Measurements from ENCODE around the gene PARK7.

PARK7 gene

DNA sequence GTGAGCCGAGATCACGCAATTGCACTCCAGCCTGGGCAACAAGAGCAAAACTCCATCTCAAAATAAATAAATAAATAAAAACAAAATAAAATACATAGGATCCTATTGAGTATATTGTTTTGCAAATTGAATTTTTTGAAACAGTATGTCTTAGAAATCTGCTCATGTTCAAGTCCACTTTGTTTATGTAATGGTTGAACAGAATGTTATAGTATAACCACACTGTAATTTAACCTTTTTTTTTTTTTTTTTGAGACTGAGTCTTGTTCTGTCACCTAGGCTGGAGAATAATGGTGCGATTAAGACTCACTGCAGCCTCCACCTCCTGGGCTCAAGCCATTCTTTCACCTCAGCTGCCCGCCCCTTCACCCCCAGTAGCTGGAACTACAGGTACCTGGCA, 31.4 kb downstream of the PARK7 start:
- no peak overlapping the region for H3K27ac ChIP-seq (ENCODE audit: low read depth, low read length, poor library complexity, severe bottlenecking)
- no peak overlapping the region for H3K4me3 ChIP-seq (ENCODE audit: low read depth, low read length, poor library complexity, severe bottlenecking)
- H3K4me2 ChIP-seq (ENCODE audit: low read length) = no peak overlapping the region
- no peaks in the 10 kb centered on the region for H3K9me2 ChIP-seq (ENCODE audit: low read depth, low read length)
- H3K27me3 ChIP-seq (ENCODE audit: insufficient read depth, low read length) = no peaks in the 10 kb centered on the region
- H3K36me3 ChIP-seq (ENCODE audit: insufficient read depth, low read length) = no peaks in the 10 kb centered on the region; the same call in 1 of the 2 replicates
- no peaks in the 10 kb centered on the region for H3K9me3 ChIP-seq (ENCODE audit: low read length)
- H3K4me1 ChIP-seq (ENCODE audit: insufficient read depth, low read length, severe bottlenecking) = no peaks in the 10 kb centered on the region
- no peaks in the 10 kb centered on the region for H3F3A ChIP-seq (ENCODE audit: insufficient read depth, low read length)
- TF ChIP-seq EZH2 (IDR thresholded peaks at IDR 0.05; ENCODE audit: borderline replicate concordance, low read length) = no peak
- TF ChIP-seq, protein P1, sequence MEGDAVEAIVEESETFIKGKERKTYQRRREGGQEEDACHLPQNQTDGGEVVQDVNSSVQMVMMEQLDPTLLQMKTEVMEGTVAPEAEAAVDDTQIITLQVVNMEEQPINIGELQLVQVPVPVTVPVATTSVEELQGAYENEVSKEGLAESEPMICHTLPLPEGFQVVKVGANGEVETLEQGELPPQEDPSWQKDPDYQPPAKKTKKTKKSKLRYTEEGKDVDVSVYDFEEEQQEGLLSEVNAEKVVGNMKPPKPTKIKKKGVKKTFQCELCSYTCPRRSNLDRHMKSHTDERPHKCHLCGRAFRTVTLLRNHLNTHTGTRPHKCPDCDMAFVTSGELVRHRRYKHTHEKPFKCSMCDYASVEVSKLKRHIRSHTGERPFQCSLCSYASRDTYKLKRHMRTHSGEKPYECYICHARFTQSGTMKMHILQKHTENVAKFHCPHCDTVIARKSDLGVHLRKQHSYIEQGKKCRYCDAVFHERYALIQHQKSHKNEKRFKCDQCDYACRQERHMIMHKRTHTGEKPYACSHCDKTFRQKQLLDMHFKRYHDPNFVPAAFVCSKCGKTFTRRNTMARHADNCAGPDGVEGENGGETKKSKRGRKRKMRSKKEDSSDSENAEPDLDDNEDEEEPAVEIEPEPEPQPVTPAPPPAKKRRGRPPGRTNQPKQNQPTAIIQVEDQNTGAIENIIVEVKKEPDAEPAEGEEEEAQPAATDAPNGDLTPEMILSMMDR (IDR thresholded peaks at IDR 0.05; ENCODE audit: low read length) = no peak
- no peaks in the 10 kb centered on the region for H4K20me1 ChIP-seq (ENCODE audit: insufficient read depth, low read length)
- no peaks in the 10 kb centered on the region for H3K79me2 ChIP-seq (ENCODE audit: insufficient read depth, low read length)
- H3K9ac ChIP-seq (ENCODE audit: low read length) = no peak overlapping the region
- H2AFZ ChIP-seq (ENCODE audit: low read length) = no peak overlapping the region

DNA sequence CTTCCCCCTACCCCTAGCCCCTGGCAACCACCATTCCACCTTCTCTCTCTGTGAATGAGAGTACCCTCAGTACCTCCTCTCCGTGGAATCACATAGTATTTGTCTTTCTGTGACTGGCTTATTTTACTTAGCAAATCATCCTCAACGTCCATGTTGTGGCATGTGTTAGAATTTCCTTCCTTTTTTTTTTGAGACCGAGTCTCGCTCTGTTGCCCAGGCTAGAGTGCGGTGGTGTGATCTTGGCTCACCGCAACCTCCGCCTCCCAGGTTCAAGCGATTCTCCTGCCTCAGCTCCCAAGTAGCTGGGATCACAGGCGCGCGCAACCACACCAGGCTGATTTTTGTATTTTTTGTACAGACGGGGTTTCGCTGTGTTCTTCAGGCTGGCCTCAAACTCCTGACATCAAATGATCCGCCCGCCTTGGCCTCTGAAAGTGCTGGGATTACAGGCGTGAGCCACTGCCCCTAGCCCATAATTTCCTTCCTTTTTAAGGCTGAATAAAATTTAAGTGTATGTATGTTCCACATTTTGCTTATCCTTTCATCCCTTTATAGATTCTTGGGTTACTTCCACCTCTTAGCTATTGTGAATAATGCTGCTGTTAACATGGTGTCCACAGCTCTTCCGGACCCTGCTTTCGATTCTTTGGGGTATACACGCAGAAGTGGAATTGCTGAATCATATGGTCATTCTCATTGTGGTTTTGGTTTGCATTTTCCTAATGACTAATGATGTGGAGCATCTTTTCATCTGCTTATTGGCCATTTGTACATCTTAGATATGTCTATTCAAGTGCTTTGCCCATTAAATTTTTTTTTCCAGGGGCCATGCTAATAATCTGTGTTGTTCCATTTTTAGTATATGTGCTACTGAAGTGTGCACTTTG, 32.3 kb downstream of the PARK7 start:
- Histone ChIP-seq H3K4me2 (ENCODE audit: low read length) (no peak overlapping the region), H3K79me2 (ENCODE audit: insufficient read depth, low read length) (no peaks in the 10 kb centered on the region), H3K36me3 (ENCODE audit: insufficient read depth, low read length) (no peaks in the 10 kb centered on the region; the same call in 1 of the 2 replicates), H3F3A (ENCODE audit: insufficient read depth, low read length) (no peaks in the 10 kb centered on the region), H3K27me3 (ENCODE audit: insufficient read depth, low read length) (no peaks in the 10 kb centered on the region), H3K9me3 (ENCODE audit: low read length) (no peaks in the 10 kb centered on the region), H3K9me2 (ENCODE audit: low read depth, low read length) (no peaks in the 10 kb centered on the region), H3K4me1 (ENCODE audit: insufficient read depth, low read length, severe bottlenecking) (no peaks in the 10 kb centered on the region), H4K20me1 (ENCODE audit: insufficient read depth, low read length) (no peaks in the 10 kb centered on the region), H3K27ac (ENCODE audit: low read depth, low read length, poor library complexity, severe bottlenecking) (no peak overlapping the region), H3K9ac (ENCODE audit: low read length) (no peak overlapping the region), H2AFZ (ENCODE audit: low read length) (no peak overlapping the region), H3K4me3 (ENCODE audit: low read depth, low read length, poor library complexity, severe bottlenecking) (no peak overlapping the region)
- TF ChIP-seq EZH2 (IDR thresholded peaks at IDR 0.05; ENCODE audit: borderline replicate concordance, low read length) = no peak
- TF ChIP-seq, protein P1 (IDR thresholded peaks at IDR 0.05; ENCODE audit: low read length) = no peak

DNA sequence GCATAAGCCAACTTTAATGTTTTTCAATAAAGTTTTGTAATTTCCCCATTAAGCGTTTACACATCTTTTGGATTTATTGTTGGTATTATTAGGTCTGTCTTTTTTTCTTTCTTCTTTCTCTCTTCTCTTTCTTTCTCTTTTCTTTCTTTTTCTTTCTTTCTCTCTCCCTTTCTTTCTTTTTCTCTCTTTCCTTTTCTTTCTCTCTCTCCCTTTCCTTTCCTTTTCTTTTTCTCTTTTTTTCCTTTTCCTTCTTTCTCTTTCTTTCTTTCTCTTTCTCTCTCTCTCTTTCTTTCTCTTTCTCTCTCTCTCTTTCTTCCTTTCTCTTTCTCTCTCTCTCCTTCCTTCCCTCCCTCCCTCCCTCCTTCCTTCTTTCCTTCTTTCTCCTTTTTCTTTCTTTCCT, 33.3 kb downstream of the PARK7 start:
- no peak overlapping the region for H3K9ac ChIP-seq (ENCODE audit: low read length)
- no peaks in the 10 kb centered on the region for H4K20me1 ChIP-seq (ENCODE audit: insufficient read depth, low read length)
- no peak for TF ChIP-seq EZH2 (IDR thresholded peaks at IDR 0.05; ENCODE audit: borderline replicate concordance, low read length)
- TF ChIP-seq, protein P1 (IDR thresholded peaks at IDR 0.05; ENCODE audit: low read length) = no peak
- no peak overlapping the region for H3K27ac ChIP-seq (ENCODE audit: low read depth, low read length, poor library complexity, severe bottlenecking)
- H3K4me2 ChIP-seq (ENCODE audit: low read length) = no peak overlapping the region
- no peaks in the 10 kb centered on the region for H3K27me3 ChIP-seq (ENCODE audit: insufficient read depth, low read length)
- no peaks in the 10 kb centered on the region for H3K9me2 ChIP-seq (ENCODE audit: low read depth, low read length)
- H3K4me1 ChIP-seq (ENCODE audit: insufficient read depth, low read length, severe bottlenecking) = no peaks in the 10 kb centered on the region
- H3K9me3 ChIP-seq (ENCODE audit: low read length) = no peaks in the 10 kb centered on the region
- no peaks in the 10 kb centered on the region for H3K79me2 ChIP-seq (ENCODE audit: insufficient read depth, low read length)
- H3K4me3 ChIP-seq (ENCODE audit: low read depth, low read length, poor library complexity, severe bottlenecking) = no peak overlapping the region
- no peak overlapping the region for H2AFZ ChIP-seq (ENCODE audit: low read length)
- no peaks in the 10 kb centered on the region; the same call in 1 of the 2 replicates for H3K36me3 ChIP-seq (ENCODE audit: insufficient read depth, low read length)
- H3F3A ChIP-seq (ENCODE audit: insufficient read depth, low read length) = no peaks in the 10 kb centered on the region
